ENCODE measurements around the gene FNTB.

DNA sequence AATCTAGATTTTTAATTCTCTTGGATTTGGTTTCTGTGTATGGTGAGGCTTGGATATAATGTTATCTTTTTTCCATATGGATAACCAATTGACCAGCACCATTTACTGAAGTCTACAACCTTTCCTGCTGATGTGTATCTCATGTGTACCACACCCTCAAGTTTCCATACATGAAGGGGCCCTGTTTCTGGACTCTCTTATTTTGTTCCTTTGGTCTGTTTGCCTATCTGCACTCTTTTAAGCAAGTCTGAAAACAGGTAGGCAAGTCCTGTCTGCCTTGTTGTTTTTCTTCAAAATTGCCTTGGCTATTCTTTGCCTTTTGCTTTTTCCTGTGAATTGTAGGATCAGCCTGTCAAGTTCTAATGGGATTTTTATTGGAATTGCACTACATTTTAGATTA, 71.0 kb downstream of the FNTB start:
- TF ChIP-seq NFIC (IDR thresholded peaks at IDR 0.05) (no peak), TAF1 (IDR thresholded peaks at IDR 0.05; ENCODE audit: low read depth) (no peak), TEAD4 (IDR thresholded peaks at IDR 0.05) (no peak), TCF12 (IDR thresholded peaks at IDR 0.05; ENCODE audit: low read depth) (no peak)
- TF ChIP-seq, protein P1, sequence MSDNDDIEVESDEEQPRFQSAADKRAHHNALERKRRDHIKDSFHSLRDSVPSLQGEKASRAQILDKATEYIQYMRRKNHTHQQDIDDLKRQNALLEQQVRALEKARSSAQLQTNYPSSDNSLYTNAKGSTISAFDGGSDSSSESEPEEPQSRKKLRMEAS (IDR thresholded peaks at IDR 0.05) = no peak
